ENCODE results near the gene SPATS2L. TPM values are rescaled to one million over a fixed set of nuclear protein-coding genes. Genes with fewer than 3 reads are reported as not detected.

The SPATS2L gene
- total and polyA plus RNA-seq, 2 of the 13 experiments (the other 11 are each of a cell fraction or from before 2014, with no cell fraction given) = 154 to 212 TPM

GRCh38 chr2:200308546-200309295, 2.2 kb downstream of the SPATS2L start (continued):
- no peak for TF ChIP-seq ZNF770 (CRISPR knock-in tag; IDR thresholded peaks at IDR 0.05)
- peak; percentile 46; the same call in 1 of the 2 replicates for TF ChIP-seq ZFX (CRISPR knock-in tag; IDR thresholded peaks at IDR 0.05; ENCODE audit: low read depth)
- TF ChIP-seq GFI1 (CRISPR knock-in tag; IDR thresholded peaks at IDR 0.05; ENCODE audit: borderline replicate concordance) = peak; percentile 92
- TF ChIP-seq MAFK (conservative IDR thresholded peaks at IDR 0.05 in 1 of 2, IDR thresholded peaks at IDR 0.05 in 1 of 2; ENCODE audit: low read length in 2 of 2) = no peak
- TF ChIP-seq TOE1 (CRISPR knock-in tag; IDR thresholded peaks at IDR 0.05) = 0 out of 2 replicates have a peak, but pooled peaks have one; percentile 23
- TF ChIP-seq KAT7 (CRISPR knock-in tag; IDR thresholded peaks at IDR 0.05; ENCODE audit: borderline replicate concordance) = peak; percentile 55; the same call in 1 of the 2 replicates
- peak in 1 of 2 experiments; percentile 16; a peak in 1 of 4 replicates for TF ChIP-seq HMGXB4 (CRISPR knock-in tag; IDR thresholded peaks at IDR 0.05; ENCODE audit: borderline replicate concordance in 1 of 2, low read depth in 1 of 2)
- TF ChIP-seq BCL6 (CRISPR knock-in tag; IDR thresholded peaks at IDR 0.05) = 0 out of 2 replicates have a peak, but pooled peaks have one; percentile 10
- TF ChIP-seq ZNF230 (CRISPR knock-in tag; IDR thresholded peaks at IDR 0.05) = no peak
- no peak; the same call in 1 of the 2 replicates for TF ChIP-seq HOXA5 (CRISPR knock-in tag; IDR thresholded peaks at IDR 0.05)
- TF ChIP-seq JDP2 (CRISPR knock-in tag; IDR thresholded peaks at IDR 0.05; ENCODE audit: borderline replicate concordance) = no peak
- TF ChIP-seq ZNF124 (CRISPR knock-in tag; IDR thresholded peaks at IDR 0.05) = no peak
- 0 out of 2 replicates have a peak, but pooled peaks have one; percentile 39 for TF ChIP-seq ZFP90 (CRISPR knock-in tag; IDR thresholded peaks at IDR 0.05; ENCODE audit: borderline replicate concordance)
- no peak for TF ChIP-seq HNF4G (IDR thresholded peaks at IDR 0.05; ENCODE audit: borderline replicate concordance, low read depth, low read length)
- no peak for TF ChIP-seq HNF4G (CRISPR knock-in tag; IDR thresholded peaks at IDR 0.05; ENCODE audit: borderline replicate concordance, low read depth)
- no peak for TF ChIP-seq FOXA3 (CRISPR knock-in tag; IDR thresholded peaks at IDR 0.05)
- TF ChIP-seq ZBTB43 (CRISPR knock-in tag; conservative IDR thresholded peaks at IDR 0.05) = peak; percentile 63
- TF ChIP-seq ZBTB8A (CRISPR knock-in tag; IDR thresholded peaks at IDR 0.05; ENCODE audit: borderline replicate concordance, low read depth) = no peak
- 0 out of 2 replicates have a peak, but pooled peaks have one; percentile 30 for TF ChIP-seq NAIF1 (CRISPR knock-in tag; IDR thresholded peaks at IDR 0.05; ENCODE audit: borderline replicate concordance)
- TF ChIP-seq USF2 (IDR thresholded peaks at IDR 0.05; ENCODE audit: low read depth, low read length) = no peak
- TF ChIP-seq USF2 (CRISPR knock-in tag; IDR thresholded peaks at IDR 0.05; ENCODE audit: borderline replicate concordance) = no peak
- TF ChIP-seq ADNP (CRISPR knock-in tag; IDR thresholded peaks at IDR 0.05) = no peak
